GM23338 (cell line): ENCODE results near the gene SVIL. TPM values are rescaled to one million over a fixed set of nuclear protein-coding genes. Genes with fewer than 3 reads are reported as not detected.
"Not testable (repeated sequence)": the region's sequence is repeated elsewhere in the genome, so short reads cannot be mapped to it uniquely, and the experiment has no call there.

Source experiments
- ATAC-seq: fragments of 200-7000 bp; cut with Tn5 transposase; 3 replicates; pipeline ENCODE4 v1.9.1; 2020
- DNase-seq: peaks from one replicate; pipeline ENCODE4 v3.0.0-alpha.2; 2015; ENCODE audit warnings: low spot score
- H2AFZ ChIP-seq: fragments of 200-600 bp; sonication (generic); 2 replicates; pipeline ENCODE4 v1.8.0; 2016; ENCODE audit warnings: antibody characterized with exemption, mild to moderate bottlenecking, moderate library complexity
- H3F3A ChIP-seq: fragments of 200-600 bp; sonication (generic); replicated peaks from 2 replicates; pipeline ENCODE4 v1.8.0; 2017; ENCODE audit warnings: antibody characterized with exemption, mixed run types, low read depth
- H3K27ac ChIP-seq: fragments of 200-600 bp; sonication (generic); 2 replicates; pipeline ENCODE4 v1.6.1; 2016; ENCODE audit warnings: low read depth
- H3K27me3 ChIP-seq: fragments of 200-600 bp; sonication (generic); 2 replicates; pipeline ENCODE4 v1.8.0; 2016; ENCODE audit warnings: mild to moderate bottlenecking, mixed run types, moderate library complexity; ENCODE audit not compliant: insufficient read depth
- H3K36me3 ChIP-seq: fragments of 200-600 bp; sonication (generic); 2 replicates; pipeline ENCODE4 v1.8.0; 2016; ENCODE audit warnings: mild to moderate bottlenecking; ENCODE audit not compliant: insufficient read depth
- H3K4me1 ChIP-seq: fragments of 200-600 bp; sonication (generic); 2 replicates; pipeline ENCODE4 v1.8.0; 2016; ENCODE audit warnings: mild to moderate bottlenecking, moderate library complexity; ENCODE audit not compliant: insufficient read depth
- H3K4me2 ChIP-seq: fragments of 200-600 bp; sonication (generic); 2 replicates; pipeline ENCODE4 v1.7.1; 2017; ENCODE audit warnings: mixed run types
- H3K4me3 ChIP-seq: fragments of 200-600 bp; sonication (generic); 2 replicates; pipeline ENCODE4 v1.6.1; 2016; ENCODE audit warnings: mixed run types
- H3K79me2 ChIP-seq: fragments of 200-600 bp; sonication (generic); replicated peaks from 2 replicates; pipeline ENCODE4 v1.8.0; 2017; ENCODE audit warnings: mild to moderate bottlenecking; ENCODE audit not compliant: insufficient read depth
- H3K9me2 ChIP-seq: fragments of 200-600 bp; sonication (generic); 2 replicates; pipeline ENCODE4 v1.8.0; 2017; ENCODE audit not compliant: insufficient read depth
- H4K20me1 ChIP-seq: fragments of 200-600 bp; sonication (generic); replicated peaks from 2 replicates; pipeline ENCODE4 v1.8.0; 2017; ENCODE audit warnings: mild to moderate bottlenecking; ENCODE audit not compliant: insufficient read depth
- H3K27ac Mint-ChIP-seq: 2 replicates; pipeline ENCODE4 v1.8.0; 2020; ENCODE audit warnings: inconsistent platforms, mild to moderate bottlenecking, moderate library complexity, mixed read lengths
- H3K27me3 Mint-ChIP-seq: 3 replicates; pipeline ENCODE4 v1.8.0; 2022; ENCODE audit warnings: low read depth, mild to moderate bottlenecking, moderate library complexity, mixed read lengths, inconsistent platforms; ENCODE audit not compliant: insufficient read depth, poor library complexity
- H3K36me3 Mint-ChIP-seq: 3 replicates; pipeline ENCODE4 v1.8.0; 2021; ENCODE audit warnings: low read depth, mild to moderate bottlenecking, inconsistent platforms, moderate library complexity, mixed read lengths
- H3K4me1 Mint-ChIP-seq: 3 replicates; pipeline ENCODE4 v1.8.0; 2020; ENCODE audit warnings: mild to moderate bottlenecking, inconsistent platforms, mixed read lengths
- H3K4me3 Mint-ChIP-seq: 3 replicates; pipeline ENCODE4 v1.8.0; 2021; ENCODE audit warnings: moderate library complexity, mild to moderate bottlenecking, inconsistent platforms, mixed read lengths
- H3K9me3 Mint-ChIP-seq: 3 replicates; pipeline ENCODE4 v1.8.0; 2020; ENCODE audit warnings: moderate library complexity, mild to moderate bottlenecking, inconsistent platforms, mixed read lengths
- CREB1 ChIP-seq: fragments of 250-450 bp; sonication (Bioruptor Pico); IDR thresholded peaks from 2 replicates; pipeline ENCODE4 v1.5.0; 2020; ENCODE audit warnings: low read depth, mild to moderate bottlenecking, moderate library complexity
- CTCF ChIP-seq, 2 experiments: fragments of 200-600 bp in 1 of 2; sonication (generic) in 1 of 2; conservative IDR thresholded peaks; 2 replicates each; pipeline versions ENCODE4 v1.5.1 to v1.6.1; 2016 to 2017; ENCODE audit warnings: antibody characterized with exemption in 2 of 2, low read depth in 2 of 2, mild to moderate bottlenecking in 2 of 2, moderate library complexity in 1 of 2
- ETS1 ChIP-seq: IDR thresholded peaks from 2 replicates; pipeline ENCODE4 v1.6.1; 2016; ENCODE audit warnings: antibody characterized with exemption
- EZH2 ChIP-seq: fragments of 200-600 bp; sonication (generic); IDR thresholded peaks from one replicate; pipeline ENCODE4 v1.8.0; 2017; ENCODE audit warnings: antibody characterized with exemption, mild to moderate bottlenecking, low read depth; ENCODE audit not compliant: unreplicated experiment
- EZH2phosphoT487 ChIP-seq: fragments of 200-600 bp; sonication (generic); IDR thresholded peaks from one replicate; pipeline ENCODE4 v1.8.1; 2018; ENCODE audit warnings: antibody characterized with exemption; ENCODE audit not compliant: unreplicated experiment
- JUNB ChIP-seq: IDR thresholded peaks from one replicate; pipeline ENCODE4 v1.6.1; 2016; ENCODE audit warnings: antibody characterized with exemption; ENCODE audit not compliant: unreplicated experiment
- POLR2AphosphoS5 ChIP-seq: IDR thresholded peaks from 2 replicates; pipeline ENCODE4 v1.6.1; 2016; ENCODE audit warnings: antibody characterized with exemption, low read depth
- REST ChIP-seq: IDR thresholded peaks from one replicate; pipeline ENCODE4 v1.6.1; 2018; ENCODE audit warnings: antibody characterized with exemption; ENCODE audit not compliant: unreplicated experiment
- STAT1 ChIP-seq: IDR thresholded peaks from one replicate; pipeline ENCODE4 v1.6.1; 2016; ENCODE audit warnings: antibody characterized with exemption; ENCODE audit not compliant: unreplicated experiment
- ZNF114 ChIP-seq: fragments of 250-450 bp; sonication (Bioruptor Pico); IDR thresholded peaks from 2 replicates; pipeline ENCODE4 v1.5.0; 2020; ENCODE audit warnings: mild to moderate bottlenecking, moderate library complexity
- polyA plus RNA-seq: library from polyadenylated mRNA; unstranded; fragments of >200 nt; fragmentation: Nextera tagmentation; extraction: Ambion mirVana; gene quantifications from 2 replicates; pipeline ENCODE4 v1.2.1, GENCODE V29; 2016
- total RNA-seq: library from RNA; depleted of rRNA; stranded (reverse); fragments of >200 nt; shearing (Covaris generic); gene quantifications from 2 replicates; pipeline ENCODE4 v1.2.3, GENCODE V29; 2014

The SVIL gene
- total and polyA plus RNA-seq, 2 experiments from 2014 or later = 8.8 to 34.9 TPM

GRCh38 chr10:29486433-29486832, 148.3 kb downstream of the SVIL start:
- no peaks in the 10 kb centered on the region for H3K36me3 ChIP-seq
- H3K9me2 ChIP-seq = no peaks in the 10 kb centered on the region
- H2AFZ ChIP-seq = no peak overlapping the region
- no peaks in the 10 kb centered on the region for H3K27me3 Mint-ChIP-seq
- peaks cover 13% of the 10 kb centered on the region; the same call in 1 of the 2 replicates for H3K4me1 ChIP-seq
- TF ChIP-seq EZH2 (no peak), POLR2AphosphoS5 (no peak), STAT1 (no peak), CREB1 (no peak), JUNB (no peak), ZNF114 (CRISPR knock-in tag) (no peak), REST (no peak), CTCF (conservative IDR thresholded peaks at IDR 0.05; ENCODE audit: low read depth in 2 of 2) (no peak), EZH2phosphoT487 (no peak), ETS1 (no peak)
- peaks cover 22% of the 10 kb centered on the region for H3K4me1 Mint-ChIP-seq
- no peaks in the 10 kb centered on the region for H3K79me2 ChIP-seq
- H3K4me3 ChIP-seq = no peak overlapping the region
- H3K27ac ChIP-seq = no peak overlapping the region
- no peaks in the 10 kb centered on the region for H4K20me1 ChIP-seq
- H3K27me3 ChIP-seq = no peaks in the 10 kb centered on the region
- no peaks in the 10 kb centered on the region for H3F3A ChIP-seq
- H3K4me2 ChIP-seq = no peak overlapping the region
- ATAC-seq = no peak
- peaks cover 13% of the 10 kb centered on the region for H3K36me3 Mint-ChIP-seq
- DNase-seq = no peak
- H3K4me3 Mint-ChIP-seq = no peak overlapping the region
- no peaks in the 10 kb centered on the region for H3K9me3 Mint-ChIP-seq
- no peak overlapping the region for H3K27ac Mint-ChIP-seq

- H3K27me3 ChIP-seq, ATAC-seq, H4K20me1 ChIP-seq, H3K4me3 ChIP-seq, H3K27ac ChIP-seq, H3K9me3 Mint-ChIP-seq, H3K9me2 ChIP-seq, H3K4me3 Mint-ChIP-seq, H3K36me3 ChIP-seq, H2AFZ ChIP-seq, H3F3A ChIP-seq, DNase-seq, H3K4me2 ChIP-seq, H3K27me3 Mint-ChIP-seq, H3K79me2 ChIP-seq: not testable (repeated sequence)
- H3K4me1 ChIP-seq = peaks cover 13% of the 10 kb centered on the region; the same call in 1 of the 2 replicates
- peak overlapping the region; percentile 38; the same call in 1 of the 2 replicates for H3K27ac Mint-ChIP-seq
- H3K4me1 Mint-ChIP-seq = peaks cover 30% of the 10 kb centered on the region
- H3K36me3 Mint-ChIP-seq = peaks cover 17% of the 10 kb centered on the region
Observed at GRCh38 chr10:29484677-29485076, 150.1 kb downstream of the SVIL start.
